Esophagus squamous epithelium (tissue), 4 donors: ENCODE data around the gene FCGR2B.
"Not testable (repeated sequence)": the region's sequence is repeated elsewhere in the genome, so short reads cannot be mapped to it uniquely, and the experiment has no call there.

Experiments used
- CTCF ChIP-seq, 6 experiments: fragments of 450-650 bp in 4 of 6; fragments of 200-600 bp in 2 of 6; sonication (generic) in 2 of 6; IDR thresholded peaks; one replicate each; pipeline ENCODE4 v1.5.1; 2016 to 2019; ENCODE audit warnings: antibody characterized with exemption in 6 of 6, mild to moderate bottlenecking in 4 of 6, moderate library complexity in 4 of 6
- POLR2A ChIP-seq, 4 donors: fragments of 450-650 bp; IDR thresholded peaks; one replicate each; pipeline ENCODE4 v1.6.1; 2017; ENCODE audit warnings: antibody characterized with exemption in 4 of 4, mild to moderate bottlenecking in 4 of 4, moderate library complexity in 3 of 4

GRCh38 chr1:161693020-161693712 lies 30.2 kb downstream of the FCGR2B start:
- TF ChIP-seq CTCF, POLR2A (IDR thresholded peaks at IDR 0.05): not testable (repeated sequence)
